Uterine smooth muscle cell (primary cell): ENCODE results near the gene CD24. TPM values are rescaled to one million over a fixed set of nuclear protein-coding genes. Genes with fewer than 3 reads are reported as not detected.

Source experiments
- total RNA-seq: library from RNA; depleted of rRNA; stranded (reverse); fragments of >200 nt; gene quantifications from 2 replicates; pipeline ENCODE4 v1.2.3, GENCODE V29; 2014

The CD24 gene
- 0.66 and 1.2 TPM in 2 replicates for total RNA-seq

GRCh38 chr6:106974336-106974998 is at the start of gene CD24:
TSS of gene CD24 (minus strand) at chr6:106974729. CDS start at chr6:106974646, 83 bp downstream.

Other genes with a start within 250 kb of the CD24 start
- gene MTRES1, start 53.5 kb upstream of the CD24 start, total RNA-seq: 12.5 and 12.9 TPM in 2 replicates
- 1.2 and 2.2 TPM in 2 replicates for gene BEND3, start 140.8 kb upstream of the CD24 start, total RNA-seq